ENCODE measurements around the gene CARM1. TPM values are rescaled to one million over a fixed set of nuclear protein-coding genes. Genes with fewer than 3 reads are reported as not detected.

The CARM1 gene
- total RNA-seq, 2 donors from 2014 or later = 53.3 to 75.9 TPM

GRCh38 chr19:10907925-10908324 is 36.6 kb downstream of the CARM1 start:
- intact Hi-C loops (cut with DNase I) = no loop called here
- DNase-seq = no peak

GRCh38 chr19:10908380-10908960 is 37.1 kb downstream of the CARM1 start:
- Histone ChIP-seq H3K9ac (ENCODE audit: low read depth in 2 of 2, low read length in 2 of 2) (no peak overlapping the region), H3K36me3 (peaks cover 21% of the 10 kb centered on the region), H3K27ac (no peak overlapping the region), H3K4me1 (no peaks in the 10 kb centered on the region), H3K27me3 (no peaks in the 10 kb centered on the region), H3K4me3 (no peak overlapping the region), H3K9me3 (no peaks in the 10 kb centered on the region)
- no peak for DNase-seq
- no peak for TF ChIP-seq CTCF (IDR thresholded peaks at IDR 0.05)
- intact Hi-C loops (cut with DNase I) = no loop called here

More at GRCh38 chr19:10907925-10908324, 36.6 kb downstream of the CARM1 start:
- H3K4me1 ChIP-seq = no peaks in the 10 kb centered on the region
- peaks cover 19% of the 10 kb centered on the region for H3K36me3 ChIP-seq
- no peak overlapping the region for H3K27ac ChIP-seq
- no peak overlapping the region for H3K4me3 ChIP-seq
- no peak for TF ChIP-seq CTCF (IDR thresholded peaks at IDR 0.05)
- H3K27me3 ChIP-seq = no peaks in the 10 kb centered on the region
- no peak overlapping the region for H3K9ac ChIP-seq (ENCODE audit: low read depth in 2 of 2, low read length in 2 of 2)
- H3K9me3 ChIP-seq = no peaks in the 10 kb centered on the region

- H3K4me3 ChIP-seq = no peak overlapping the region
- intact Hi-C loops (cut with DNase I) = no loop called here
- no peaks in the 10 kb centered on the region for H3K4me1 ChIP-seq
- TF ChIP-seq CTCF (IDR thresholded peaks at IDR 0.05) = no peak
- no peak overlapping the region for H3K9ac ChIP-seq (ENCODE audit: low read depth in 2 of 2, low read length in 2 of 2)
- no peaks in the 10 kb centered on the region for H3K27me3 ChIP-seq
- no peaks in the 10 kb centered on the region for H3K9me3 ChIP-seq
- no peak overlapping the region for H3K27ac ChIP-seq
- H3K36me3 ChIP-seq = peaks cover 21% of the 10 kb centered on the region
- DNase-seq = no peak
These were observed 40.4 kb downstream of the CARM1 start for GRCh38 chr19:10911579-10912363.

- DNase-seq = no peak
- intact Hi-C loops (cut with DNase I) = no loop called here
- H3K4me3 ChIP-seq = no peak overlapping the region
- no peaks in the 10 kb centered on the region for H3K4me1 ChIP-seq
- no peak for TF ChIP-seq CTCF (IDR thresholded peaks at IDR 0.05)
- H3K27me3 ChIP-seq = no peaks in the 10 kb centered on the region
- no peak overlapping the region for H3K27ac ChIP-seq
- H3K36me3 ChIP-seq = peaks cover 21% of the 10 kb centered on the region
- no peaks in the 10 kb centered on the region for H3K9me3 ChIP-seq
- no peak overlapping the region for H3K9ac ChIP-seq (ENCODE audit: low read depth in 2 of 2, low read length in 2 of 2)
These were observed 41.3 kb downstream of the CARM1 start for GRCh38 chr19:10912619-10913018.

GRCh38 chr19:10913716-10914340 is 42.5 kb downstream of the CARM1 start:
- no peaks in the 10 kb centered on the region for H3K4me1 ChIP-seq
- H3K9ac ChIP-seq (ENCODE audit: low read depth in 2 of 2, low read length in 2 of 2) = no peak overlapping the region
- TF ChIP-seq CTCF (IDR thresholded peaks at IDR 0.05) = no peak
- H3K9me3 ChIP-seq = no peaks in the 10 kb centered on the region
- H3K27ac ChIP-seq = no peak overlapping the region
- no peaks in the 10 kb centered on the region for H3K27me3 ChIP-seq
- H3K36me3 ChIP-seq = peaks cover 12% of the 10 kb centered on the region
- no peak overlapping the region for H3K4me3 ChIP-seq
- no peak for DNase-seq
- intact Hi-C loops (cut with DNase I) = no loop called here
